ENCODE measurements around the gene TSPAN14.

TSPAN14 gene

GRCh38 chr10:80552151-80552646, 98.1 kb downstream of the TSPAN14 start:
- DNase-seq, result no peak

- DNase-seq, result no peak
Measured at GRCh38 chr10:80553436-80553835, 99.3 kb downstream of the TSPAN14 start.

DNA sequence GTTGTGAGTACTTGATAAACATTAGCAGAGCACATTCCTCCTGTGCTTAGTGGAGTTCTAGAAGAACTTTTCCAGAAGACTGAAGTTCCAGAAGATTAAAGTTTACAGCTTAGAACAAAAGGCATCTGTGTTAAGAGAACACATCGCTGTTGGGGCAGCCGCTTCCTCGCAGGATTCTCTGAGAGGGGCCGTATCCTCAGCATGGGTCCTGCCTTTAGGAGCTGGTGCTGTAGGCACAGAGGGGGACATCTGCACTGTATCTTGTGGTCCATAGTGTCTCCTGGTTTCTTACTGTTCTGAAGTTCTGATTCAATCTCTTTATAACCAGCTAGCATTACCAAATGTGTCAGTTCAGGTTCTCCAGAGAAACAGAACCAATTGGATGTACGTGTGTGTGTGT, 99.9 kb downstream of the TSPAN14 start:
- no peak for DNase-seq

DNA sequence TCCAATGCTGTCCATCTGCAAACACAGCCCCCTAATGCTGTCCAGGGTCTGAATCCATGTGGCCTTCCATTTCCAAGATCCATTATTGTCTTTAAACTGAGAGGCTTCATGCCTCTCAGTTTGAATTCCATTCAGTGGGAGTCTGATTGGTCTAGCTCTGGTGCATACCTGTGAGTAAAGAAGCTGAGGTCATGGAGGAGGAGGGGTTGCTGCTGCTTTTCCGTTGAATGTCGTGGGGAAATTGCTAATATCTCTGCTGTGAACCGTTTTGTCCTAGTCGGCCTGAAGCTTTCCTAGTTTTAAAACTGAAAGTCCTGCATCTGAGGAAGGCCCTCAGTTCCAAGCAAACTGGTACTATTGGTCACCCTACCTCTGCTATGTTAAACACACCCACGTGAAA, 101.3 kb downstream of the TSPAN14 start:
- no peak for DNase-seq

GRCh38 chr10:80561950-80562349, 107.8 kb downstream of the TSPAN14 start:
- no peak for DNase-seq

DNA sequence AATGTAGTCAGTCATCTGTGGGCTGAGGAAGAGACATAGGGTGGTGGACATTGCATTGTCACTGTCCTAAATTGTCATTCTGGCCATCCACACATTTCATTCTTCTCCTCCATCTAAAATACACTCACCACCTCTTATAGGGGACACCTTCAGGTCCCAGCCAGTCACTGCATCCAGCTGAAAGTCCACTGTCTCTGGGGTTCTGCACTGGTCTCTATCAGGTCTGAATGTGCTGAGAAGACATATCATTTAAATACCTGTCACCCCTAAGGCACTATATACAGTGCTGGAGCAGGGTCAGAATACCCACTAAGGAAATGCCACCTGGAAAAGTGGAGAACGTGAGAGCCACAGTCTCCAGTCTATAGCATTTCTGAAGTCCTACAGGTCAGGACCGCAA, 113.2 kb downstream of the TSPAN14 start:
- DNase-seq, result no peak

- no peak for DNase-seq
Measured at GRCh38 chr10:80569131-80569895, 115.2 kb downstream of the TSPAN14 start.

GRCh38 chr10:80571352-80571751, 117.2 kb downstream of the TSPAN14 start:
- no peak for DNase-seq

DNA sequence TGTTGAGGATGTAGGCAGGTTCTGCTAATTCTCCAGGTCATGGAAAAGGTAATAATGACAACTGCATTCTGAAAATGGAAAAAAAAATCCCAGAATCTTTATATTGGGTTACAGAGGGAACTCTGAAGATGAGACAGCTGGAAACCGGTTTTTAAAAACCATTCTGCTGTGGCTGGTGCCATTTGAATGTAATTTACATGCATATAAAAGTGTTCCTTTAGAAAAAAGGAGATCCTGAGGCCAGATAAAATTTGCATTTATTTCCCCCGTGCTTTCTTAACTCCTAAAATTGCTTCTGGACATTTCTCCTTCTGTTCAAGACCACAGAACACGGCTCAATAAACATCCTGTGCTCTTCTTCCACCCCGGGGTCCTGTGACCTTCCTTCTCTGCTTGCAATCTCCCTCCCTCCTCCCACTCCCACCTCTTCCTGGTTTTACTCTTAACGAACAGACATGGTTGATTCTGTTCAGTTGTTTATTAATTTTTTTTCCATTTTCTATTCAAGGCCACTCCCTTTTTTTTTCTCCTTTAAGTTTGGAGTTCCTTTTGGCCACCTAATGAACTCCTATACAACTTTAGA, 125.2 kb downstream of the TSPAN14 start:
- no peak for DNase-seq

DNA sequence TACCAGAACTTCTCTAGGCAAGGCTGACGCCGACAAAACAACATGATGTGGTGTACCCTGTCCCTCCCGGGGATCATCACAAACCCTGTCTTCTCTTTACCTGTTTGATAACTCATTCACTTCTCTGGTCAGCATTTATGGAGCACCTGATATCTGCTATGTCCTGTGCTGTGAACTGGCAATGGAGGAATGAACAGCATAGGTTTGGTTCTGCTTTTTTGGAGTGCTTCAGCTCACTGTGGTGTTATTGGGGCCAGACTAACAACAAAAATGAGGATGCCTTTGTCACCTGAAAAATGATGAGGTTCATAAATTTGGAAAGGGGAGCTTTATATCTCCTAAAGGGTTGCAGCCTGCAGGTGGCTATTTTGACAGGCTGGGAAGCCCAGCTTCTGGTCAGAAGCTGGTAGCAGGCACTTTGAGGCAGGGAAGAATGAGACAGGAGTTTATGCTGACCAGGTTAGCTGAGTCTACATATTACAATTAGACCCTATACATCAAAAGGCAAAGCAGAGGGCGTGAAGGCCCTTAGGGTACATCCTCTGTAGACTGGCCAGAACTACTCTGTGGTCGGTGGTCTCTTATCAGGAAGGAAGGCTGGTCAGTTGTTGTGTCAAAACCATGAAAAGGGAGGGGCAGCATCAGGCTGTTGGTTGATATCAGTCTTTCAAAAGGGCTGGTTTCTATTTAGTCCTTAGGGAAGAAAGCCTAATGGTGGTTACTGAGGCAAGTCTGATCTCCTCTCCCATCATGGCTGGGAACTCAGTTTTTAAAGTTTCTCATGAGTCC, 125.9 kb downstream of the TSPAN14 start:
- DNase-seq, result no peak

GRCh38 chr10:80580638-80581468, 126.7 kb downstream of the TSPAN14 start:
- DNase-seq, result no peak

DNA sequence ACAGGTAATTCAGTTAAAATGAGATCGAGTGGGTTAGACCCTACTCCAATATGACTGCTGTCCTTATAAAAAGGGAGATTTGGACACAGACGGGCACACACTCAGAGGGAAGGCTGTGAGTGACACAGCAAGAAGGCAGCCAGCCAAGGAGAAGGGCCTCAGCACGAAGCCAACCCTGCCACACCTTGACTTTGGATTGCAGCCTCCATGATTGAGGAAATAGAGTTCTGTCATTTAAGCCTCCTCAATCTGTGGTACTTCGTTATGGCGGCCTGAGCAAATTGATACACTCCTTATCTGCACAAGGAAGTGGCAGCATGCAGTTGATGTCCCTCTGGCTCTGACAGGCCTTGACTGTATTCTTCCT, 127.3 kb downstream of the TSPAN14 start:
- DNase-seq, result no peak

- no peak for DNase-seq
Measured at GRCh38 chr10:80582286-80582960, 128.3 kb downstream of the TSPAN14 start.
